Trophoblast cell (in vitro differentiated cells and primary cell): ENCODE results near the gene DPRX.

Experiments used
- DNase-seq, 2 donors: peaks; one replicate each; pipeline ENCODE4 v3.0.0-alpha.2; 2016
- H2AFZ ChIP-seq: 2 replicates; pipeline ENCODE4 v1.6.1; 2013; ENCODE audit warnings: low read length, moderate library complexity, mild to moderate bottlenecking; ENCODE audit not compliant: insufficient read depth, poor library complexity
- H2AK5ac ChIP-seq: 2 replicates; pipeline ENCODE4 v1.6.1; 2013; ENCODE audit warnings: mild to moderate bottlenecking, low read length
- H2BK120ac ChIP-seq: 2 replicates; pipeline ENCODE4 v1.6.1; 2013; ENCODE audit warnings: low read length, mild to moderate bottlenecking, moderate library complexity; ENCODE audit not compliant: insufficient read depth, poor library complexity
- H2BK12ac ChIP-seq: 2 replicates; pipeline ENCODE4 v1.6.1; 2013; ENCODE audit warnings: mild to moderate bottlenecking, low read length, moderate library complexity
- H2BK5ac ChIP-seq: 2 replicates; pipeline ENCODE4 v1.6.1; 2013; ENCODE audit warnings: low read length, low read depth, moderate library complexity, mild to moderate bottlenecking; ENCODE audit not compliant: poor library complexity
- H3K14ac ChIP-seq: 2 replicates; pipeline ENCODE4 v1.6.1; 2013; ENCODE audit warnings: mild to moderate bottlenecking, low read length
- H3K18ac ChIP-seq: 2 replicates; pipeline ENCODE4 v1.6.1; 2013; ENCODE audit warnings: mild to moderate bottlenecking, low read length
- H3K23ac ChIP-seq: 2 replicates; pipeline ENCODE4 v1.6.1; 2013; ENCODE audit warnings: low read length
- H3K27ac ChIP-seq: 2 replicates; pipeline ENCODE4 v1.5.1; 2013; ENCODE audit warnings: low read depth, mild to moderate bottlenecking, inconsistent platforms, low read length, moderate library complexity
- H3K27me3 ChIP-seq: 2 replicates; pipeline ENCODE4 v1.6.1; 2013; ENCODE audit warnings: inconsistent platforms, mild to moderate bottlenecking, low read length, moderate library complexity; ENCODE audit not compliant: insufficient read depth
- H3K36me3 ChIP-seq, 2 experiments: 1 replicate in 1 of 2; 2 replicates in 1 of 2; pipeline ENCODE4 v1.6.1; 2013; ENCODE audit warnings: low read length in 2 of 2, mild to moderate bottlenecking in 2 of 2, moderate library complexity in 1 of 2; ENCODE audit not compliant: insufficient read depth in 2 of 2, control insufficient read depth in 1 of 2
- H3K4ac ChIP-seq: 2 replicates; pipeline ENCODE4 v1.6.1; 2013; ENCODE audit warnings: low read depth, mild to moderate bottlenecking, low read length, moderate library complexity
- H3K4me1 ChIP-seq, 2 experiments: 1 replicate in 1 of 2; 2 replicates in 1 of 2; pipeline ENCODE4 v1.6.1; 2013; ENCODE audit warnings: low read length in 2 of 2, mild to moderate bottlenecking in 2 of 2, moderate library complexity in 1 of 2; ENCODE audit not compliant: insufficient read depth in 2 of 2, control insufficient read depth in 1 of 2
- H3K4me2 ChIP-seq: 2 replicates; pipeline ENCODE4 v1.6.1; 2013; ENCODE audit warnings: inconsistent platforms, mild to moderate bottlenecking, low read length, moderate library complexity
- H3K4me3 ChIP-seq: 2 replicates; pipeline ENCODE4 v1.5.1; 2013; ENCODE audit warnings: mild to moderate bottlenecking, low read depth, low read length, inconsistent platforms
- H3K79me1 ChIP-seq: one replicate; pipeline ENCODE4 v1.6.1; 2013; ENCODE audit warnings: low read length
- H3K79me2 ChIP-seq: 2 replicates; pipeline ENCODE4 v1.6.1; 2013; ENCODE audit warnings: low read length, mild to moderate bottlenecking; ENCODE audit not compliant: control insufficient read depth, insufficient read depth, poor library complexity
- H3K9ac ChIP-seq: 2 replicates; pipeline ENCODE4 v1.6.1; 2013; ENCODE audit warnings: mild to moderate bottlenecking, low read length
- H3K9me3 ChIP-seq: 2 replicates; pipeline ENCODE4 v1.6.1; 2013; ENCODE audit warnings: low read depth, mild to moderate bottlenecking, control low read depth, inconsistent platforms, low read length; ENCODE audit not compliant: insufficient read depth
- H4K12ac ChIP-seq: 2 replicates; pipeline ENCODE4 v1.6.1; 2013; ENCODE audit warnings: low read depth, mild to moderate bottlenecking, low read length, moderate library complexity
- H4K8ac ChIP-seq: 2 replicates; pipeline ENCODE4 v1.6.1; 2013; ENCODE audit warnings: low read depth, mild to moderate bottlenecking, low read length, moderate library complexity
- H4K91ac ChIP-seq: one replicate; pipeline ENCODE4 v1.6.1; 2013; ENCODE audit warnings: low read depth, mild to moderate bottlenecking, low read length, moderate library complexity
- WGBS: extraction: QIAGEN DNeasy Blood & Tissue Kit; methylation state at CpG from one replicate; pipeline ENCODE4 v1.1.7; 2013; ENCODE audit warnings: missing lambda C conversion rate; ENCODE audit not compliant: insufficient read length, insufficient coverage; ENCODE audit errors: extremely low coverage; 5-methylcytosine and 5-hydroxymethylcytosine counted together

DPRX gene

DNA sequence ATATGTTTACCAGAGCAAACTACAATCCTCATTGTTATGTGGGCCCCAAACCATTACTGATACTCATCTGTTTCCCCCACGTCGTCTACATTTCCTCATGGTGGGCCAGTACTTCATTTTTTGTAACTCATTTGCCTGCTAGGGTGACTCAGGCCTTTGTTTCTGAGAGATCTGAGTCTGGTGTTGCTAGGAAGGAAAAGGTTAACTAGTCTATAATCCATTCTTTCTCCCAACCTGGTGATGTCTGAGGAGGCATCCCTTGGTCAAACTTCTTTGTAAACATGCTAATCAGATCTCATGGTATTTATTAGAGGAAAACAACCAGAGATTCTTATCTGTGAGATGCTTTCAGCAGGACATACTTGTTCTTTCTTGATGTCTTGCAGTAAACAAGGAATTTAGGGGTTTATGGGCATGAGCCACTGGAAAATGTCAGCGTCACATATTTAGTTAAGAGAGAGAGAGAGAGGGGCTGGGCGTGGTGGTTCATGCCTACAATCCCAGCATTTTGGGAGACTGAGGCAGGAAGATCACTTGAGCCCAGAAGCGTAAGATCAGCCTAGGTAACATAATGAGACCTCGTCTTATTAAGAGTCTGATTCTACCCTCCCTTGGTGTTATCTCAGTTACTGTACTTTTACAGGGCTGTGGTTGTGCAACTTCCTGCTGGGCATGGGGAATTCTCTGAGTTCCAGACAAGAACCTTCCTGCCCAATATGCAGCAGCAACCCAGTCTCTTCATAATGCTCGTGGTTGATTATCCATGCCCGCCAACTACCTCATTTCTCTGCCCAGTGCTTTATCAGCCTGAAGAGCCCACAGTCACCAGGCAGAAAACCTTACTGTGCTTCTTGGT, 9.7 kb upstream of the DPRX start:
- no CpG with 5 or more reads among the region's 8 CpGs for WGBS
- peak overlapping the region; percentile 61 for H3K4ac ChIP-seq

DNA sequence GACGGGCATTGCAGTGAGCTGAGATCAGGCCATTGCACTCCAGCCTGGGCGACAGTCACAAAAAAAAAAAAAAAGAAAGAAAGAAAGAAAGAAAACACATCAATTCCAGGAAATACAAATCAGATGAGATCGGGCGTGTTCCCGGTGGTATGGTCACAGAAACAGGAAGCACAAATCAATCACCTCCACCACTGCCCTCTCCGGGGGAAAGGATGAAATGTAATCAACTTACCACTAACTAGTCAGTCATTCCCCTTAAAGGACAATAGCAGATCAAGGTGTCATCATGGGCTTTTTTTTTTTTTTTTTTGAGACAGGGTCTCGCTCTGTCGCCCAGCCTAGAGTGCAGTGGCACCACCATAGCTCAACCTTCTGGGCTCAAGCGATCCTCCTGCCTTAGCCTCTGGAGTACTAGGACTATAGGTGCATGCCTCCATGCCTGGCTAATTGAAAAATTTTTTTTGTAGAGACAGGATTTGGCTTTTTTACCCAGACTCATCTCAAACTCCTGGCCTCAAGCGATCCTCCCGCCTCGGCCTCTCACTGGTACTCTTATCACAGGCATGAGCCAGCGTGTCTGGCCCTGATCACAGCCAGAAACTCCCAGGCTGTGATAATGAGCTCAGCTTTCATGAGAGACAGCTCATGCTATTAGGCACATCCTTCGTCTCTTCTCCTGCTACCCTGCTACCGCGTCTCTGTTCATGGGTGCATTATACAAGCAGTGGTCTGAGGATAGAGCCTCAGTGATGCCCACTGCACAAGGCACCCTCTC, 6.8 kb upstream of the DPRX start:
- Histone ChIP-seq H3K4me1 (peaks cover 12 to 27% of the 10 kb centered on the region in 2 experiments), H3K4ac (peak overlapping the region; percentile 78), H3K23ac (no peak overlapping the region), H2BK120ac (peak overlapping the region; percentile 59), H4K91ac (peak overlapping the region; percentile 91), H3K79me1 (peaks cover 58% of the 10 kb centered on the region), H3K36me3 (no peaks in the 10 kb centered on the region), H2AFZ (peak overlapping the region; percentile 24), H3K79me2 (peaks cover 3% of the 10 kb centered on the region), H3K27me3 (no peaks in the 10 kb centered on the region), H4K8ac (peak overlapping the region; percentile 76), H2BK5ac (peak overlapping the region; percentile 23), H3K4me3 (no peak overlapping the region), H3K14ac (peak overlapping the region; percentile 83), H3K4me2 (no peak overlapping the region), H2BK12ac (peak overlapping the region; percentile 97), H3K18ac (peak overlapping the region; percentile 68), H3K27ac (peak overlapping the region; percentile 29), H3K9me3 (no peaks in the 10 kb centered on the region), H2AK5ac (peak overlapping the region; percentile 90), H3K9ac (no peak overlapping the region), H4K12ac (no peak overlapping the region)
- peak; percentile 79 to 83 for DNase-seq
- no CpG with 5 or more reads among the region's 16 CpGs for WGBS

More for the DNA sequence above, 9.7 kb upstream of the DPRX start:
- Histone ChIP-seq H3K4me1 (peaks cover 14 to 29% of the 10 kb centered on the region in 2 experiments), H4K8ac (peak overlapping the region; percentile 81), H3K4me3 (no peak overlapping the region), H3K9ac (no peak overlapping the region), H3K14ac (peak overlapping the region; percentile 89), H3K79me2 (peaks cover 3% of the 10 kb centered on the region), H3K4me2 (peak overlapping the region; percentile 6), H4K12ac (peak overlapping the region; percentile 45), H4K91ac (peak overlapping the region; percentile 99), H3K9me3 (no peaks in the 10 kb centered on the region), H2BK5ac (peak overlapping the region; percentile 99), H2BK120ac (peak overlapping the region; percentile 98), H3K79me1 (peaks cover 64% of the 10 kb centered on the region), H3K18ac (peak overlapping the region; percentile 85), H3K36me3 (no peaks in the 10 kb centered on the region), H3K27ac (peak overlapping the region; percentile 99), H2BK12ac (peak overlapping the region; percentile 96), H2AFZ (peak overlapping the region; percentile 21), H2AK5ac (peak overlapping the region; percentile 58), H3K23ac (no peak overlapping the region), H3K27me3 (no peaks in the 10 kb centered on the region)
- DNase-seq, result peak; percentile 60 to 73

DNA sequence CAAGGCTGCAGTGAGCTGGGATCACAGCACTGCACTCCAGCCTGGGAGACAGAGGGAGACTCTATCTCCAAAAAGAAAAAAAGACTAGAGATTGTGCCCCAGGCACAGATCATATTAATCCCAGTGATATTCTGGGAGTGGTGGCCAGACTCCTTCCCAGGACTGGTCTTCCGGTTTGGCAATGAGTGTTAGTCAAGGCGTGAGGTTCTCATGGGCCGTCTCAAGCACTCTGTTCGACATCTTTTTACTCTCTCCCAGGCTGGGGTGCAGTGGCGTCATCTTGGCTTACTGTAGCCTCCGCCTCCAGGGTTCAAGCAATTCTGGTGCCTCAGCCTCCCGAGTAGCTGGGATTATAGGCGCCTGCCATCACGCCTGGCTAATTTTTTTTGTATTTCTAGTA, 5.3 kb upstream of the DPRX start:
- DNase-seq, result no peak
- H3K23ac ChIP-seq, result no peak overlapping the region
- peak overlapping the region; percentile 22 for H2BK5ac ChIP-seq
- H3K79me2 ChIP-seq, result peaks cover under 1% of the 10 kb centered on the region
- no peak overlapping the region for H3K4me3 ChIP-seq
- H3K36me3 ChIP-seq, result no peaks in the 10 kb centered on the region
- H3K9me3 ChIP-seq, result no peaks in the 10 kb centered on the region
- peak overlapping the region; percentile 6 for H3K4ac ChIP-seq
- peak overlapping the region; percentile 58 for H4K8ac ChIP-seq
- H3K79me1 ChIP-seq, result peaks cover 43% of the 10 kb centered on the region
- H2BK12ac ChIP-seq, result peak overlapping the region; percentile 84
- peaks cover 4 to 16% of the 10 kb centered on the region in 2 experiments for H3K4me1 ChIP-seq
- peak overlapping the region; percentile 33 for H3K14ac ChIP-seq
- H3K18ac ChIP-seq, result peak overlapping the region; percentile 81
- H3K27ac ChIP-seq, result no peak overlapping the region
- H2AK5ac ChIP-seq, result peak overlapping the region; percentile 86
- no peak overlapping the region for H3K9ac ChIP-seq
- H2AFZ ChIP-seq, result no peak overlapping the region
- H4K91ac ChIP-seq, result peak overlapping the region; percentile 91
- no peak overlapping the region for H4K12ac ChIP-seq
- no peaks in the 10 kb centered on the region for H3K27me3 ChIP-seq
- peak overlapping the region; percentile 59 for H2BK120ac ChIP-seq
- H3K4me2 ChIP-seq, result no peak overlapping the region
- WGBS, result no CpG with 5 or more reads among the region's 9 CpGs

DNA sequence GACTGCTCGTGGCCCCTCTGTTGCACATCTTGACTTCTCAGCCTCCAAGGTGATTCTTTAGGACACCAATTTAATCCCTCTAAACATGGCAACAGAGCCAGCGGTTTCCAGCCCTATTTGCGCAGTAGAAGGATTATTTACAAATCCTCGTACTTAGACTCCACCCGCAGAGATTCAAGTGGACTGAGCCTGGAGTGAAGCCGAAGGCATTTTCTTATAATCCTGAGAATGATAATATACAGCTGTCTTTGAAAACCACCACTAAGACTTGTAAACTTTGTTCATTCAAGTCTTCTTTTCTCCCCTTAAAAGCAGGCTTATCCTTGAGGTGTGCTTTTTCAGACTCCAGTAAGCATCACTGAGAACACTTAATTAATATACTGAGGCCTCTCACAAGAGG, 4.8 kb upstream of the DPRX start:
- H3K4me3 ChIP-seq, result no peak overlapping the region
- H3K4me1 ChIP-seq, result peaks cover 3 to 15% of the 10 kb centered on the region in 2 experiments
- no peaks in the 10 kb centered on the region for H3K27me3 ChIP-seq
- H3K18ac ChIP-seq, result no peak overlapping the region
- no peak overlapping the region for H3K4me2 ChIP-seq
- H4K91ac ChIP-seq, result peak overlapping the region; percentile 91
- H2BK12ac ChIP-seq, result peak overlapping the region; percentile 84
- H3K27ac ChIP-seq, result no peak overlapping the region
- no peak overlapping the region for H3K4ac ChIP-seq
- peak overlapping the region; percentile 24 for H3K14ac ChIP-seq
- no peaks in the 10 kb centered on the region for H3K9me3 ChIP-seq
- H2BK120ac ChIP-seq, result peak overlapping the region; percentile 59
- no peak overlapping the region for H2AFZ ChIP-seq
- H3K36me3 ChIP-seq, result no peaks in the 10 kb centered on the region
- H3K79me2 ChIP-seq, result no peaks in the 10 kb centered on the region
- whole genome bisulfite sequencing, result no CpG with 5 or more reads among the region's 6 CpGs
- H3K9ac ChIP-seq, result no peak overlapping the region
- peak overlapping the region; percentile 22 for H2BK5ac ChIP-seq
- H4K8ac ChIP-seq, result no peak overlapping the region
- H2AK5ac ChIP-seq, result peak overlapping the region; percentile 36
- no peak for DNase-seq
- peaks cover 39% of the 10 kb centered on the region for H3K79me1 ChIP-seq
- no peak overlapping the region for H3K23ac ChIP-seq
- no peak overlapping the region for H4K12ac ChIP-seq
